HepG2 (cell line): ENCODE data around the gene NEDD4. TPM values are rescaled to one million over a fixed set of nuclear protein-coding genes. Genes with fewer than 3 reads are reported as not detected.

Experiments
- ATAC-seq: fragments of 200-7000 bp; cut with Tn5 transposase; 3 replicates; pipeline ENCODE4 v1.9.1; 2020; ENCODE audit warnings: mild to moderate bottlenecking, moderate library complexity
- BruUV-seq: library from RNA; stranded (reverse); fragments of 400-500 nt; replicated peaks from 2 replicates; lab custom pipeline; 2021; lab: Mats Ljungman, UMichigan
- CTCF ChIA-PET: fragments of 300-600 bp; formaldehyde crosslinking; extraction: SDS; loops from one replicate; lab custom pipeline; 2021; ENCODE audit warnings: low total read pairs, inconsistent platforms, low intra/inter-chr PET ratio; lab: Yijun Ruan, JAX
- POLR2A ChIA-PET: fragments of 350-600 bp; sonication (Branson Sonifier 250); formaldehyde crosslinking; loops from one replicate; lab custom pipeline; 2020; ENCODE audit warnings: antibody characterized with exemption, inconsistent platforms; lab: Yijun Ruan, JAX
- DNase-seq: peaks from one replicate; pipeline ENCODE4 v3.0.0-alpha.2; 2015; ENCODE audit warnings: low spot score
- FAIRE-seq: peaks from 3 replicates; lab custom pipeline; 2011; peaks lifted over from hg19 to GRCh38; lab: Jason Lieb, UNC
- H2AFZ ChIP-seq: one replicate; pipeline ENCODE4 v1.6.1; 2011; ENCODE audit warnings: low read length, inconsistent platforms
- H3K27ac ChIP-seq: fragments of 300-600 bp; 3 replicates; pipeline ENCODE4 v1.8.0; 2011; ENCODE audit warnings: mixed run types, mild to moderate bottlenecking, mixed read lengths, low read length, inconsistent platforms; ENCODE audit not compliant: insufficient read depth; ENCODE audit errors: extremely low read length
- H3K27me3 ChIP-seq, 2 experiments: fragments of 200-600 bp in 1 of 2; 2 replicates in 1 of 2; 3 replicates in 1 of 2; pipeline versions ENCODE4 v1.6.0 to v1.8.0; 2011; ENCODE audit warnings: low read length in 2 of 2, mild to moderate bottlenecking in 2 of 2, moderate library complexity in 2 of 2, inconsistent platforms in 1 of 2; ENCODE audit not compliant: insufficient read depth in 2 of 2, control insufficient read depth in 1 of 2
- H3K36me3 ChIP-seq, 2 experiments: fragments of 200-600 bp in 1 of 2; replicated peaks in 1 of 2; 2 replicates in 1 of 2; 3 replicates in 1 of 2; pipeline versions ENCODE4 v1.5.1 to v1.8.0; 2011; ENCODE audit warnings: low read length in 2 of 2, inconsistent platforms in 1 of 2; ENCODE audit not compliant: insufficient read depth in 2 of 2, control insufficient read depth in 1 of 2
- H3K4me1 ChIP-seq: 2 replicates; pipeline ENCODE4 v1.5.1; 2012; ENCODE audit warnings: low read length, inconsistent platforms; ENCODE audit not compliant: insufficient read depth
- H3K4me2 ChIP-seq: 2 replicates; pipeline ENCODE4 v1.6.0; 2011; ENCODE audit warnings: low read depth, low read length, inconsistent platforms
- H3K4me3 ChIP-seq, 3 experiments: fragments of 200-600 bp in 1 of 3; sonication (generic), shearing (Covaris generic) in 1 of 3; replicated peaks in 1 of 3; 2 replicates each; pipeline ENCODE4 v1.5.1; 2011 to 2016; ENCODE audit warnings: low read length in 3 of 3, inconsistent platforms in 2 of 3, low read depth in 2 of 3, mild to moderate bottlenecking in 2 of 3, control low read depth in 1 of 3, mixed read lengths in 1 of 3; ENCODE audit not compliant: insufficient read depth in 1 of 3
- H3K79me2 ChIP-seq: one replicate; pipeline ENCODE4 v1.6.1; 2011; ENCODE audit warnings: low read length, inconsistent platforms; ENCODE audit not compliant: insufficient read depth
- H3K9ac ChIP-seq: 2 replicates; pipeline ENCODE4 v1.6.0; 2011; ENCODE audit warnings: mild to moderate bottlenecking, low read depth, low read length, inconsistent platforms; ENCODE audit not compliant: insufficient read depth
- H3K9me3 ChIP-seq: 2 replicates; pipeline ENCODE4 v1.5.1; 2012; ENCODE audit warnings: mild to moderate bottlenecking, low read length
- H4K20me1 ChIP-seq: 2 replicates; pipeline ENCODE4 v1.6.0; 2011; ENCODE audit warnings: inconsistent platforms, mild to moderate bottlenecking, low read length, moderate library complexity; ENCODE audit not compliant: insufficient read depth
- ELF1 ChIP-seq: sonication (generic); formaldehyde crosslinking; IDR thresholded peaks from 2 replicates; pipeline ENCODE4 v1.4.0; 2020; ENCODE audit warnings: missing genetic modification reagents
- FLYWCH1 ChIP-seq: sonication (generic); formaldehyde crosslinking; IDR thresholded peaks from 2 replicates; pipeline ENCODE4 v1.8.1; 2023; ENCODE audit warnings: mild to moderate bottlenecking, missing genetic modification reagents
- HOXA3 ChIP-seq: sonication (generic); formaldehyde crosslinking; IDR thresholded peaks from 2 replicates; pipeline ENCODE4 v1.5.0; 2020; ENCODE audit warnings: missing genetic modification reagents
- KDM4B ChIP-seq: sonication (generic); formaldehyde crosslinking; IDR thresholded peaks from 2 replicates; pipeline ENCODE4 v1.4.0; 2020; ENCODE audit warnings: missing genetic modification reagents
- NFRKB ChIP-seq: fragments of 450-650 bp; IDR thresholded peaks from 2 replicates; pipeline ENCODE4 v1.6.1; 2017
- NR2F6 ChIP-seq, 2 experiments: IDR thresholded peaks; 2 replicates each; pipeline ENCODE4 v1.6.1; 2016; ENCODE audit warnings: antibody characterized with exemption in 1 of 2, mild to moderate bottlenecking in 1 of 2
- ZMAT3 ChIP-seq: sonication (generic); formaldehyde crosslinking; conservative IDR thresholded peaks from 2 replicates; pipeline ENCODE4 v1.7.0; 2021; ENCODE audit warnings: missing genetic modification reagents
- ZNF20 ChIP-seq: sonication (generic); formaldehyde crosslinking; IDR thresholded peaks from 2 replicates; pipeline ENCODE4 v1.4.0; 2020; ENCODE audit warnings: mild to moderate bottlenecking, moderate library complexity, missing genetic modification reagents
- ZNF773 ChIP-seq: sonication (generic); formaldehyde crosslinking; IDR thresholded peaks from 2 replicates; pipeline ENCODE4 v1.4.0; 2020; ENCODE audit warnings: missing genetic modification reagents, borderline replicate concordance
- WGBS: methylation state at CpG from one replicate; pipeline ENCODE4 v1.1.6; 2017; ENCODE audit warnings: low lambda C conversion rate; 5-methylcytosine and 5-hydroxymethylcytosine counted together
- in situ Hi-C: cut with HindIII; loops from 2 replicates; pipeline ENCODE4 v1.10.0; 2017; ENCODE audit warnings: low pct_unique_long_range_greater_than_20kb; ENCODE audit not compliant: extremely low pct_ligation_motif_present
- intact Hi-C: fragments of 100-400 bp; cut with micrococcal nuclease; formaldehyde crosslinking; loops from one replicate; pipeline ENCODE4 v1.10.0; 2022; ENCODE audit not compliant: unreplicated experiment
- polyA plus RNA-seq, 8 experiments: library from polyadenylated mRNA; depleted of rRNA in 3 of 8; stranded (reverse) in 7 of 8; unstranded in 1 of 8; fragments of >200 nt; fragmentation: Illumina TruSeq in 4 of 8; extraction: Trizol in 4 of 8; gene quantifications; 2 replicates each; pipeline versions ENCODE4 v1.2.1 to v1.2.3, GENCODE V29; 2011 to 2016; ENCODE audit warnings: low read depth in 4 of 8, missing spikeins in 1 of 8, mixed read lengths in 1 of 8; ENCODE audit not compliant: insufficient read depth in 1 of 8
- total RNA-seq, 5 experiments: library from RNA; depleted of rRNA; stranded (reverse); fragments of >200 nt; fragmentation: Illumina TruSeq; extraction: Trizol; gene quantifications; 2 replicates each; pipeline ENCODE4 v1.2.3, GENCODE V29; 2016; ENCODE audit warnings: low read depth in 1 of 5
- TF ChIP-seq, protein P1 (sequence below): sonication (generic); formaldehyde crosslinking; IDR thresholded peaks from 2 replicates; pipeline ENCODE4 v1.5.0; 2020; ENCODE audit warnings: mild to moderate bottlenecking, missing genetic modification reagents, borderline replicate concordance
- TF ChIP-seq, protein P2 (sequence below): sonication (generic); formaldehyde crosslinking; IDR thresholded peaks from 2 replicates; pipeline ENCODE4 v1.8.1; 2023; ENCODE audit warnings: mild to moderate bottlenecking, missing genetic modification reagents
- TF ChIP-seq, protein P3 (sequence below): sonication (generic); formaldehyde crosslinking; IDR thresholded peaks from 2 replicates; pipeline ENCODE4 v1.5.0; 2020; ENCODE audit warnings: missing genetic modification reagents, mild to moderate bottlenecking, borderline replicate concordance
- TF ChIP-seq, protein P4 (sequence below): sonication (generic); formaldehyde crosslinking; IDR thresholded peaks from 2 replicates; pipeline ENCODE4 v1.4.0; 2020; ENCODE audit warnings: missing genetic modification reagents, borderline replicate concordance

Gene NEDD4
- total and polyA plus RNA-seq, 2 of the 13 experiments (the other 11 are each of a cell fraction or from before 2014, with no cell fraction given), result 10.4 to 13.0 TPM

DNA sequence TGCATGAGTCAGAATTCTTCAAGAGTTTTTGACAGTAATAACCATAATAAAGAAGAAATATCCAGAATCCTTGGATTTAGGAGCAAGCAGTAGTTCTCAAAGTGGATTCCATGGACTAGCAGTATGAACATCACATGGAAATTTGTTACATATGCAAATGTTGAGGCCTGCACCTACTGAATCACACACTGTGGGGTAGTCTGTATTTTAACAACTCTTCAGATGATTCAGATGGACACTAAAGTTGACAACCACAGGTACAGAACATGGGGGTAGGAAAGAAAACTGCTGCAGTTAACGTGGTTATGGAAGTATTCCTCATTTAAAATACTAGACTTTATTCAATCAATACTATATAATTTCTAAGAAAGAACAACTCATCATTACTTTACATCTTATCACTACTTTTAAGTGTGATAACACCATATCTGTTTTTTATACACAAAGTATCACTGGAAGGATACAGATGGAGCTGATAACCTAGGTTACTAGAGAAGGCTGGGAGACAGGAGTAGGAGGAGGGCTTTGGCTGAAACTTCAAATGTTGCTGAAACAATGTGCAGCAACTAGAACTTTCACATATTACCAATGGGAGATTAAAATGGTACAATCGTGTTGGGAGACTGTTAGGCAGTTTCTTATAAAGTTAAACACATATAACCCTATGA, 11.7 kb downstream of the NEDD4 start:
- BruUV-seq, result no TSS peak
- no peaks in the 10 kb centered on the region for H3K9me3 ChIP-seq
- H3K9ac ChIP-seq, result no peak overlapping the region
- H2AFZ ChIP-seq, result no peak overlapping the region
- no peak overlapping the region for H3K4me2 ChIP-seq
- no peaks in the 10 kb centered on the region for H3K27me3 ChIP-seq
- H4K20me1 ChIP-seq, result no peaks in the 10 kb centered on the region
- no peaks in the 10 kb centered on the region; a peak in 1 of 5 replicates for H3K36me3 ChIP-seq
- H3K4me3 ChIP-seq, result no peak overlapping the region
- H3K4me1 ChIP-seq, result no peaks in the 10 kb centered on the region
- CTCF ChIA-PET, result no interaction called here
- no peak overlapping the region for H3K27ac ChIP-seq
- POLR2A ChIA-PET, result interaction anchor here (1.0 kb wide), 1 partner anchor 11 kb away, joined by 3 read pairs; the partner anchor contains the start of gene NEDD4
- 100% methylated on average over 2 of the region's 2 CpGs for WGBS
- FAIRE-seq, result no peak
- TF ChIP-seq FLYWCH1 (CRISPR knock-in tag) (no peak), ZMAT3 (CRISPR knock-in tag) (no peak), HOXA3 (no peak), NR2F6 (IDR thresholded peaks at IDR 0.05) (no peak), NR2F6 (CRISPR knock-in tag; IDR thresholded peaks at IDR 0.05) (no peak), ZNF20 (CRISPR knock-in tag) (no peak), ELF1 (CRISPR knock-in tag) (no peak), NFRKB (no peak), KDM4B (CRISPR knock-in tag) (no peak), ZNF773 (CRISPR knock-in tag) (no peak)
- TF ChIP-seq, protein P1, sequence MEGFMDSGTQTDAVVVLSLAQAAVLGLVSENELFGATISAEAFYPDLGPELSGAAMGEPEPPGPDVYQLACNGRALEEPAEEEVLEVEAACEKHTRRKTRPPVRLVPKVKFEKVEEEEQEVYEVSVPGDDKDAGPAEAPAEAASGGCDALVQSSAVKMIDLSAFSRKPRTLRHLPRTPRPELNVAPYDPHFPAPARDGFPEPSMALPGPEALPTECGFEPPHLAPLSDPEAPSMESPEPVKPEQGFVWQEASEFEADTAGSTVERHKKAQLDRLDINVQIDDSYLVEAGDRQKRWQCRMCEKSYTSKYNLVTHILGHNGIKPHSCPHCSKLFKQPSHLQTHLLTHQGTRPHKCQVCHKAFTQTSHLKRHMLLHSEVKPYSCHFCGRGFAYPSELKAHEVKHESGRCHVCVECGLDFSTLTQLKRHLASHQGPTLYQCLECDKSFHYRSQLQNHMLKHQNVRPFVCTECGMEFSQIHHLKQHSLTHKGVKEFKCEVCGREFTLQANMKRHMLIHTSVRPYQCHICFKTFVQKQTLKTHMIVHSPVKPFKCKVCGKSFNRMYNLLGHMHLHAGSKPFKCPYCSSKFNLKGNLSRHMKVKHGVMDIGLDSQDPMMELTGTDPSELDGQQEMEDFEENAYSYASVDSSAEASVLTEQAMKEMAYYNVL (CRISPR knock-in tag), result no peak
- TF ChIP-seq, protein P2, sequence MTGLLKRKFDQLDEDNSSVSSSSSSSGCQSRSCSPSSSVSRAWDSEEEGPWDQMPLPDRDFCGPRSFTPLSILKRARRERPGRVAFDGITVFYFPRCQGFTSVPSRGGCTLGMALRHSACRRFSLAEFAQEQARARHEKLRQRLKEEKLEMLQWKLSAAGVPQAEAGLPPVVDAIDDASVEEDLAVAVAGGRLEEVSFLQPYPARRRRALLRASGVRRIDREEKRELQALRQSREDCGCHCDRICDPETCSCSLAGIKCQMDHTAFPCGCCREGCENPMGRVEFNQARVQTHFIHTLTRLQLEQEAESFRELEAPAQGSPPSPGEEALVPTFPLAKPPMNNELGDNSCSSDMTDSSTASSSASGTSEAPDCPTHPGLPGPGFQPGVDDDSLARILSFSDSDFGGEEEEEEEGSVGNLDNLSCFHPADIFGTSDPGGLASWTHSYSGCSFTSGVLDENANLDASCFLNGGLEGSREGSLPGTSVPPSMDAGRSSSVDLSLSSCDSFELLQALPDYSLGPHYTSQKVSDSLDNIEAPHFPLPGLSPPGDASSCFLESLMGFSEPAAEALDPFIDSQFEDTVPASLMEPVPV (CRISPR knock-in tag), result no peak
- TF ChIP-seq, protein P3, sequence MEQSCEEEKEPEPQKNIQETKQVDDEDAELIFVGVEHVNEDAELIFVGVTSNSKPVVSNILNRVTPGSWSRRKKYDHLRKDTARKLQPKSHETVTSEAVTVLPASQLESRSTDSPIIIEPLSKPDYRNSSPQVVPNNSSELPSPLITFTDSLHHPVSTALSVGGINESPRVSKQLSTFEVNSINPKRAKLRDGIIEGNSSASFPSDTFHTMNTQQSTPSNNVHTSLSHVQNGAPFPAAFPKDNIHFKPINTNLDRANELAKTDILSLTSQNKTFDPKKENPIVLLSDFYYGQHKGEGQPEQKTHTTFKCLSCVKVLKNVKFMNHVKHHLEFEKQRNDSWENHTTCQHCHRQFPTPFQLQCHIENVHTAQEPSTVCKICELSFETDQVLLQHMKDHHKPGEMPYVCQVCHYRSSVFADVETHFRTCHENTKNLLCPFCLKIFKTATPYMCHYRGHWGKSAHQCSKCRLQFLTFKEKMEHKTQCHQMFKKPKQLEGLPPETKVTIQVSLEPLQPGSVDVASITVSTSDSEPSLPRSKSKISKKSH (CRISPR knock-in tag), result no peak
- TF ChIP-seq, protein P4, sequence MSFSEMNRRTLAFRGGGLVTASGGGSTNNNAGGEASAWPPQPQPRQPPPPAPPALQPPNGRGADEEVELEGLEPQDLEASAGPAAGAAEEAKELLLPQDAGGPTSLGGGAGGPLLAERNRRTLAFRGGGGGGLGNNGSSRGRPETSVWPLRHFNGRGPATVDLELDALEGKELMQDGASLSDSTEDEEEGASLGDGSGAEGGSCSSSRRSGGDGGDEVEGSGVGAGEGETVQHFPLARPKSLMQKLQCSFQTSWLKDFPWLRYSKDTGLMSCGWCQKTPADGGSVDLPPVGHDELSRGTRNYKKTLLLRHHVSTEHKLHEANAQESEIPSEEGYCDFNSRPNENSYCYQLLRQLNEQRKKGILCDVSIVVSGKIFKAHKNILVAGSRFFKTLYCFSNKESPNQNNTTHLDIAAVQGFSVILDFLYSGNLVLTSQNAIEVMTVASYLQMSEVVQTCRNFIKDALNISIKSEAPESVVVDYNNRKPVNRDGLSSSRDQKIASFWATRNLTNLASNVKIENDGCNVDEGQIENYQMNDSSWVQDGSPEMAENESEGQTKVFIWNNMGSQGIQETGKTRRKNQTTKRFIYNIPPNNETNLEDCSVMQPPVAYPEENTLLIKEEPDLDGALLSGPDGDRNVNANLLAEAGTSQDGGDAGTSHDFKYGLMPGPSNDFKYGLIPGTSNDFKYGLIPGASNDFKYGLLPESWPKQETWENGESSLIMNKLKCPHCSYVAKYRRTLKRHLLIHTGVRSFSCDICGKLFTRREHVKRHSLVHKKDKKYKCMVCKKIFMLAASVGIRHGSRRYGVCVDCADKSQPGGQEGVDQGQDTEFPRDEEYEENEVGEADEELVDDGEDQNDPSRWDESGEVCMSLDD (CRISPR knock-in tag), result no peak
- TF ChIP-seq, all 625 proteins: peak for 0
- intact Hi-C loops, result no loop called here
- ATAC-seq, result no peak
- no peak for DNase-seq
- peaks cover 2% of the 10 kb centered on the region for H3K79me2 ChIP-seq
- in situ Hi-C loops, result no loop called here
